Hair follicle dermal papilla cell (primary cell): ENCODE measurements around the gene SMR3B. TPM values are rescaled to one million over a fixed set of nuclear protein-coding genes. Genes with fewer than 3 reads are reported as not detected.

Experiments used
- total RNA-seq: library from RNA; depleted of rRNA; stranded (reverse); fragments of >200 nt; gene quantifications from 2 replicates; pipeline ENCODE4 v1.2.3, GENCODE V29; 2012

Gene SMR3B
- not detected in 2 replicates for total RNA-seq

GRCh38 chr4:70382691-70383181 is at the start of gene SMR3B:
Gene SMR3B, plus strand, starts transcription at chr4:70383131. Its CDS starts 1,380 bp downstream, at chr4:70384511.

DNA sequence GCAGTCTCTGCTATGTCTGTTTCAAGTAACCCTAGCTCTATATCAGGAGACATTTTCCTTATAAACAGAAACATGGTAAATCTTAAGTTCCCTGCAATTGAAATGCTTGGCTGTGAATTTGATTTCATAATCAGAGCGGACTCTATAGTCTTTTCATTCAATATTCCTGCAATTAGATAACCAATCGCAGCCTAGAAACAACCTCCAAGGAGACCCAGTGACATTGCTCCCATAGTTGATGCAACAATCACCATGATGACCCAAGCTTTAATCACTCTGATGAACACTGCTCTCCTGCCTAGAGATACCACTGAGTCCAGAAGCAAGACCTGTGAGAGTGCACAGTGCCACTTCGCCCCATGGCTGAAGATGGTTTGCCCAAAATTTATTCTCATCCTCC is 48.2 kb upstream of the SMR3B start, which contains the start of gene CABS1:
TSS of gene CABS1 (plus strand) at position 301 of the 400 bp plus-strand sequence. CDS start at position 360, 59 bp downstream.

DNA sequence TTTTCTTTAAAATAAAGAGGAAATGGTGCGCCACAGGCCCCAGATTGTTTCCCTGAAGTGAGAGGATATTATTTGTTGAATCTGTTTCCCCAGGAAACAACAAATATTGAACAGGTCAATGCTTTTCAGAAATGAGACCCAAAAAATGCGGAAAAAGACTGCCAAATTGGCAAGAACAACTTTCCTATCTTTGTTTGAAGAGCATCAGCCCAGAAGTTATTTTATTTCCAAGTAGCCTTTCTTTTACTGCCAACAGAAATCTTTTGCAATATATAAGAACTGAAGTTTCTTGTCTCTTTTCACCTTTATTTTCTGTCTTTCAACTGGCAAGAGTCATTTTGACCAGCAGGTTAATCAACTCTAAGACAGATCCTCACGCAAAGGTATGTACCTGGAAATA is 22.5 kb upstream of the SMR3B start, which contains the start of gene SMR3A:
TSS of gene SMR3A (plus strand) at position 301 of the 400 bp plus-strand sequence. CDS start 1,356 bp downstream, outside the sequence.

GRCh38 chr4:70397580-70397979 is 14.6 kb downstream of the SMR3B start, which contains the start of gene OPRPN:
Gene OPRPN, plus strand, starts transcription at chr4:70397940. Its CDS starts 1,346 bp downstream, at chr4:70399286.

Other genes with a start within 250 kb of the SMR3B start
- gene PRR27, start 228.9 kb upstream of the SMR3B start, total RNA-seq, result not detected in 2 replicates
- gene ODAM, start 187.4 kb upstream of the SMR3B start, total RNA-seq, result not detected in 2 replicates
- not detected in 2 replicates for gene FDCSP, start 157.0 kb upstream of the SMR3B start, total RNA-seq
- gene CSN3, start 140.5 kb upstream of the SMR3B start, total RNA-seq, result not detected in 2 replicates
- gene CABS1, start 48.1 kb upstream of the SMR3B start, total RNA-seq, result not detected in 2 replicates
- not detected in 2 replicates for gene SMR3A, start 22.4 kb upstream of the SMR3B start, total RNA-seq
- gene OPRPN, start 14.8 kb downstream of the SMR3B start, total RNA-seq, result not detected in 2 replicates
- gene MUC7, start 89.1 kb downstream of the SMR3B start, total RNA-seq, result not detected in 2 replicates
- not detected in 2 replicates for gene AMTN, start 135.4 kb downstream of the SMR3B start, total RNA-seq
- gene AMBN, start 209.1 kb downstream of the SMR3B start, total RNA-seq, result not detected in 2 replicates
- under 0.01 TPM in 1 of 2 replicates, not detected in the other for gene ENAM, start 245.6 kb downstream of the SMR3B start, total RNA-seq